HG02938 (cell line): ENCODE data around the gene CYP39A1.

Experiments
- ATAC-seq: cut with Tn5 transposase; IDR thresholded peaks from one replicate; pipeline ENCODE4 v1.9.1; 2021; ENCODE audit warnings: mild to moderate bottlenecking, moderate library complexity; ENCODE audit not compliant: unreplicated experiment

Gene CYP39A1, protein sequence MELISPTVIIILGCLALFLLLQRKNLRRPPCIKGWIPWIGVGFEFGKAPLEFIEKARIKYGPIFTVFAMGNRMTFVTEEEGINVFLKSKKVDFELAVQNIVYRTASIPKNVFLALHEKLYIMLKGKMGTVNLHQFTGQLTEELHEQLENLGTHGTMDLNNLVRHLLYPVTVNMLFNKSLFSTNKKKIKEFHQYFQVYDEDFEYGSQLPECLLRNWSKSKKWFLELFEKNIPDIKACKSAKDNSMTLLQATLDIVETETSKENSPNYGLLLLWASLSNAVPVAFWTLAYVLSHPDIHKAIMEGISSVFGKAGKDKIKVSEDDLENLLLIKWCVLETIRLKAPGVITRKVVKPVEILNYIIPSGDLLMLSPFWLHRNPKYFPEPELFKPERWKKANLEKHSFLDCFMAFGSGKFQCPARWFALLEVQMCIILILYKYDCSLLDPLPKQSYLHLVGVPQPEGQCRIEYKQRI

DNA sequence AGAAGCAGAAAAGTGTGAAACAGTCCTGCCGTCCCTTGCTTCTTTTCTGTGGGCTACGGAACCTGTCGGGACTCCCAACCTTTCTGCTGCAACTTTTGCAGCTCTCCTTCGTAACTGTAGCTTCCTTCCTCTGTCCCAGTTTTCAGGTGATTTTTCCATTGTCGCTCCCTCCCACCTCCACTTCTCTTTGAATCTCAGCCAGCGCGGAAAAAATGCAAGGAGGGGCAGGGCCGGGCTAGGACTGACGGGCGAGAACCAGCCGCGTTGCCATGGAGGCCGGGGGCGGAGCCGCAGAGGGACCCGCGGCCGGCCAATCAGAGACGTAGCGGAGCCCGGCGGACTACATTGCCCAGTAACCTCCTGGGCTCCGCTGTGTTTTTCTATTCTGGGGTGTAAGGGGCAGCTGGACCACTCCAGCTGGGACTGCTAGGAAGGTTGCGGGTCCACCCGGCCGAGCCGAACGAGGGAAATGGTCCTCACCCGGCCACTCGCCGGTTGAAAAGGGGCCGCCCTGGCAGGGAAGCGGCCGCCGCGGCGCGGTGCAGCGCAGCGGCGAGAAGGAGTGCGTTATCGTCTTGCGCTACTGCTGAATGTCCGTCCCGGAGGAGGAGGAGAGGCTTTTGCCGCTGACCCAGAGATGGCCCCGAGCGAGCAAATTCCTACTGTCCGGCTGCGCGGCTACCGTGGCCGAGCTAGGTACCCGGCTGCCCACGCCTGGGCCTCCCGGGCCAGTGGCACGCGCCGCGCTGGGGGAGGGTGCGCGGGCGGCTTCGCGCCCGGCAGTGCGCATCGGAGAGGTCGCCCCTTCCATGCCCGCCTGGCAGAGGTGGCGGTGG, at the start of gene CYP39A1, which contains the start of gene SLC25A27:
Gene CYP39A1, minus strand, starts transcription at position 216 of the 836 bp plus-strand sequence. CDS start 236 bp downstream, outside the sequence.
Gene SLC25A27, plus strand, starts transcription at position 373 of the 836 bp plus-strand sequence. Its CDS starts 218 bp downstream, at position 591.
- peak; percentile 100 for ATAC-seq

GRCh38 chr6:46699970-46700369, 47.4 kb upstream of the CYP39A1 start:
- ATAC-seq, result no peak

DNA sequence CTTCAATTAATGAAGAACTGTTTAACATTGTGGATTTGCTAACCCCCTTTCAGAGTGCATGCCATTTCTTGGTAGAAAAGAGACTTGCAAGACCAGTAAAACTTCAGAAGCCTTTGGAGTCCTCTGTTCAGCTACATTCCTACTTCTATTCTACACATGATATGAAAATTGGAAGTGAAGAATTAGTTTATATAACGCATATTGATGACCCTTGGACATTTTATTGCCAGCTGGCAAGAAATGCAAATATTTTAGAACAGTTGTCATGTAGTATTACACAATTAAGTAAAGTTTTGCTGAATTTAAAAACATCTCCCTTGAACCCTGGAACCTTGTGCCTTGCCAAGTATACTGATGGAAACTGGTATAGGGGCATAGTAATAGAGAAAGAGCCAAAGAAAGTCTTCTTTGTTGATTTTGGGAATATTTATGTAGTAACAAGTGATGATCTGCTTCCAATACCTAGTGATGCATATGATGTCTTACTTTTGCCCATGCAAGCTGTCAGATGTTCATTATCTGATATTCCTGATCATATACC, 38.4 kb upstream of the CYP39A1 start:
- no peak for ATAC-seq

- no peak for ATAC-seq
Measured at GRCh38 chr6:46690141-46690755, 37.6 kb upstream of the CYP39A1 start.

- ATAC-seq, result no peak
Measured at GRCh38 chr6:46689657-46690056, 37.0 kb upstream of the CYP39A1 start.

DNA sequence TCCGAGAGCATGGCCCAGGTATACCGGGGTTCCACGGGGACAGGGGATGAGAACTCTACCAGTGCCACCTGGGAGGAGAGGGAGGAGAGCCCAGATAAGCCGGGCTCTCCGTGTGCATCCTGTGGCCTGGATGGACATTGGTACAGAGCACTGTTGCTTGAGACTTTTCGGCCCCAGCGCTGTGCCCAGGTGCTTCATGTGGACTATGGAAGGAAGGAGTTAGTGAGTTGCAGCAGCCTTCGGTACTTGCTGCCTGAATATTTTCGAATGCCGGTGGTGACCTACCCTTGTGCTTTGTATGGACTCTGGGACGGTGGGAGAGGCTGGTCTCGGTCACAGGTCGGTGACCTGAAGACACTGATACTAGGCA, 36.3 kb upstream of the CYP39A1 start:
- no peak for ATAC-seq

- no peak for ATAC-seq
Measured at GRCh38 chr6:46688117-46688965, 35.7 kb upstream of the CYP39A1 start.

- no peak for ATAC-seq
Measured at GRCh38 chr6:46687619-46688097, 35.0 kb upstream of the CYP39A1 start, which contains the start of gene TDRD6. Gene TDRD6 (plus strand): TSS chr6:46687885. CDS start chr6:46688129, 244 bp downstream.

GRCh38 chr6:46684771-46685170, 32.2 kb upstream of the CYP39A1 start:
- no peak for ATAC-seq

DNA sequence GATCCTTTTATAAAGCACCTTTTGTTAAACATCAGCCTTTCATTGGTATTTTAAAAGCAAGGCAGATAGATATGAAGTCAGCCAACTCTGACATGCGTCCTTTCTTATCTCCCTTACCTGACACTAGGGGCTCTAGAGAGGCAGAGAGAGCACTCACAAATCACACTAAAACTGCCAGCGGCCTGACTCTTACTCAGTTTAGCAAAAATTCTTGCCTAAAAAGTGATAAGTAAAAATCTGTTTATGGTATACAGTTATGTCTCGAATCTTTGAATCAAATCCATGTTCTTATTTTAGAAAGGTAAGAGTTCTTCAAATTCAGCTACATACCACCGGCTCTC, 24.7 kb upstream of the CYP39A1 start:
- no peak for ATAC-seq

DNA sequence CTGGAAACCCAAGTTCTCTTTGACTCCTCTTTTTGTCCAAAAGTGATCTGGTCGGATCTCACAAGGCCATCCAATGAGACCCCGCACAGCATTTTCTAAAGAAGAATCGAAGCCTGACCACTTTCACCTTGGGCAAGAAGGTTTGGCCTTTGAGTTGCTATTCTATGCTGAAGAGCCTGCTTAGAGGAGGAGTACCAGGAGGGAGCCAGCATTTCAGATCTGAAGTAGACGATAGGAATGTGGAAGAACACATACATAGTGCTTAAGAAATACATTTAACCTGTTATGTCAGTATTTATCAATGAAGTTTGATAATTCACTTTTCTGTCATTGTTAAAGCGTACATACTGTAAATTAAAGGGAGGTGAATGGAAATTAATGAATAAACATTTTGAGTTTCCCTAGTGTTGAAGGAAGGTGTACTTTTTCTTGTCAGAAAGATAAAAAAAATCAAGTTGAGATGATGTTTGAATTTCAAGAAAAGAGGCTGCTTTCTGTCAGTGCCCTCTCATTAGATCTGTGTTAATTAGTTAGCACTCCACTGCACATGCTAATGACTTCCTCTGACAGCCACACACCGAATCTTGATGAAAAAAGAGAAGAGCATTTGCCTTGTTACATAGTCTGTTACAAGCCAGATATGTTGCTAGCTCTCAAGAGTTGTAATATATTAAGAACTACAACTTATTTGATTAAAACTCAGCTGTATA, 24.1 kb upstream of the CYP39A1 start:
- no peak for ATAC-seq

DNA sequence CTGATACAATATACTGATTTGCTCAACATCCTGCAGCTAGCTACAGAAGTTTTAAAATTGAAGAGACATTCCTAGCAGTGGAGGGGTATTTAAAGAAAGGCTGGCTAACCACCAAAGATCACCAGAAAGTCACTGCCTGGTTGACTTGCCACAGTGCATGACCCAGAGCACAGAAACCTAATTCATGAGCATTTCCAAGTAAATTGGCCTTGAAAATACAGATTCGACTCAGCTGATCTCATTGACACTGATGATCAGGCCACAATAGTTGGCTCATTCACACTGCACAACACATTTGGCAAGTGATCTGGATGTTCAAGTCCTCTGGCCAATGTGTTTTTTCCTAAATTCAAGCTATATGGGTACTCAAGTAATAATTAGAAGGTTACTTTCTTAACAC, 21.8 kb upstream of the CYP39A1 start:
- no peak for ATAC-seq

GRCh38 chr6:46667377-46667776, 14.8 kb upstream of the CYP39A1 start:
- ATAC-seq, result no peak

DNA sequence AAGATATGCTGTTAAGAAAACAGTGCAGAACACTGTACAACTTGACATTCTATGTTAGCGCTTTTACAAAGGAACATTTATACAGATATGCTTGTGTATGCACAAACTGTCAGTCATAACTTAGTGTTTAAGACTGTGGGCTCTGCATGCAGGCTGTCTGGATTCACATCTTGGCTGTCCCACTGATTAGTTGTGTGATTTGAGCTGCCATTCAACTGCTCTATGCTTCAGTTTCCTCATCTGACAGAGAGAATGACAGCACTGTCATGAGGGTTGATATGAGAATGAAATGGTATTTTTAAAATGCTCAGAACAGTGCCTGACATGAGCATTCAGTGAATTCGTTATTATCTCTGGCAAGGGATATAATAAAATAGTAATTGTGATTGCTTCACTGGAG, 8.9 kb upstream of the CYP39A1 start:
- no peak for ATAC-seq

DNA sequence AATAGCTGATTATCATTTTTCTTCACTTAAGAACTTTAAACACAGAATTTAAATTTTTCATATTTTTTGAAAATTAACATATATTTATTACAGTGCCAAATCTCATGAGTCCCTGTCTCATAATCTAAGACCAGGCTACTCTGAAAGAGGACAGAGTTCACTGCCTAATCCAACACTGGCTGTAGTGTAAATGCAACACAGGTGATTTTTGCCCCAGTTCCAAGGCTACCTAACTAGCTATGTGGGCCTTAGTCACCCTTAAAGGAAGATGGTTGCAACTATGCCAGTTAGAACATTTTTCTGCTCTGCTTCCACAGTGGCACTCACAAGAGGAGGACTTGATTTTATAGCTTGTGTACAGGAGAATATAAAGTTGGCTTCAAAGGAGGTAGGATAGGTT, 5.0 kb upstream of the CYP39A1 start:
- no peak for ATAC-seq

- no peak for ATAC-seq
Measured at GRCh38 chr6:46655803-46656202, 3.2 kb upstream of the CYP39A1 start.

- no peak for ATAC-seq
Measured at GRCh38 chr6:46653439-46654195, 999 bp upstream of the CYP39A1 start.

GRCh38 chr6:46652232-46652602, 401 bp downstream of the CYP39A1 start:
- no peak for ATAC-seq

- no peak for ATAC-seq
Measured at GRCh38 chr6:46651816-46652215, 802 bp downstream of the CYP39A1 start.
